Measurements from ENCODE around the gene CCDC187. TPM values are rescaled to one million over a fixed set of nuclear protein-coding genes. Genes with fewer than 3 reads are reported as not detected.

The CCDC187 gene
- polyA plus RNA-seq, 1 donor (not counting 4 experiments of a cell fraction or from before 2014, with no cell fraction given), result 0.03 TPM

DNA sequence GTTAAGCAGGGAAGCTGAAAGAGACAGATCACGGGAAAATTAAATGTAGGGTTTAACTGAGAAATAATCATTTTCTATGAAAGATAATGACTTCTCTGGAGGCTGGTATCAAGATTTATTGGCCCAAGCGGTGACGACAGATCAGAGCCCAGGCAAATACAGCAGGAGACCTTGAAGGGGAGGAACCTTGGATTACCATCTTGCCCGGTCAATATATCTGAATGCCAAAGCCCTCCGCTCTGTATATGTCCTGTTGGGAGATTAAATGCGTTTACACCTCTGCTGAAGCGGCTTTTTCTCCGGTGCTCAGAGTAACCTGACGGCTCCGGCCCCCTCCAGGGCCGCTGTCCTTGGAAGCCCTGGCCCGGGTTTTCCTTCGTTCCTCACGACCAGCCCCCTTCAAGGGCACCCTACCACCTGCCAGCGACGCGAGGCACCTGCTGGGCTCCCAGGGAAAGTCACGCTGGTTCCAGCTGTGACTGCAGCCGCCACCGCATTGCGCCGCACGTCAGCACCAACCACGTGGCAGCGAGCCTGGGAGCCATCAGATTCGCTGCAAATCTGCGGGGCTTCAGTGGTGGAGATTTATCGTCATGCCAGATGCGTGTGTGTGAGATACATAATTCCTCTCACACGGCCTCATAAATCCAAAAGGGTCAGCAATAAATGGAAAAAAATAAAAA, 53.9 kb downstream of the CCDC187 start:
- Histone ChIP-seq H3K9me1 (ENCODE audit: control insufficient read depth, extremely low read depth, insufficient read depth, low read length) (no peaks in the 10 kb centered on the region), H3K79me2 (ENCODE audit: control insufficient read depth, insufficient read depth, low read length) (peaks cover 1% of the 10 kb centered on the region), H3K4me2 (ENCODE audit: control insufficient read depth, extremely low read depth, insufficient read depth, low read depth, low read length) (no peak overlapping the region), H3K36me3 (ENCODE audit: control insufficient read depth in 2 of 2, extremely low read depth in 1 of 2, insufficient read depth in 2 of 2, low read length in 2 of 2) (no peaks in the 10 kb centered on the region), H3K4me1 (ENCODE audit: control insufficient read depth, extremely low read depth, insufficient read depth, low read length) (peaks cover 11% of the 10 kb centered on the region), H3K27ac (ENCODE audit: control insufficient read depth, insufficient read depth, low read length) (no peak overlapping the region), H3K9me3 (ENCODE audit: control insufficient read depth, low read depth, low read length) (no peaks in the 10 kb centered on the region), H2AFZ (ENCODE audit: control insufficient read depth, low read length) (no peak overlapping the region), H4K20me1 (ENCODE audit: control insufficient read depth, extremely low read depth, insufficient read depth, low read length) (peaks cover 3% of the 10 kb centered on the region), H3K27me3 (ENCODE audit: control insufficient read depth, extremely low read depth, insufficient read depth, low read length) (peaks cover 54% of the 10 kb centered on the region), H3K4me3 (ENCODE audit: control insufficient read depth in 2 of 3, extremely low read depth in 1 of 3, insufficient read depth in 2 of 3, low read depth in 1 of 3, low read length in 3 of 3) (no peak overlapping the region), H3K9ac (ENCODE audit: control insufficient read depth, extremely low read depth, insufficient read depth, low read length) (no peak overlapping the region)
- DNase-seq (ENCODE audit: low read depth, low spot score), result no peak
- dilution Hi-C loops (cut with MboI; ENCODE audit: extremely low pct_ligation_motif_present, low sequenced_read_pairs), result no loop called here
- no peak for TF ChIP-seq EZH2 (IDR thresholded peaks at IDR 0.05; ENCODE audit: low read length)
- TF ChIP-seq, protein P1, sequence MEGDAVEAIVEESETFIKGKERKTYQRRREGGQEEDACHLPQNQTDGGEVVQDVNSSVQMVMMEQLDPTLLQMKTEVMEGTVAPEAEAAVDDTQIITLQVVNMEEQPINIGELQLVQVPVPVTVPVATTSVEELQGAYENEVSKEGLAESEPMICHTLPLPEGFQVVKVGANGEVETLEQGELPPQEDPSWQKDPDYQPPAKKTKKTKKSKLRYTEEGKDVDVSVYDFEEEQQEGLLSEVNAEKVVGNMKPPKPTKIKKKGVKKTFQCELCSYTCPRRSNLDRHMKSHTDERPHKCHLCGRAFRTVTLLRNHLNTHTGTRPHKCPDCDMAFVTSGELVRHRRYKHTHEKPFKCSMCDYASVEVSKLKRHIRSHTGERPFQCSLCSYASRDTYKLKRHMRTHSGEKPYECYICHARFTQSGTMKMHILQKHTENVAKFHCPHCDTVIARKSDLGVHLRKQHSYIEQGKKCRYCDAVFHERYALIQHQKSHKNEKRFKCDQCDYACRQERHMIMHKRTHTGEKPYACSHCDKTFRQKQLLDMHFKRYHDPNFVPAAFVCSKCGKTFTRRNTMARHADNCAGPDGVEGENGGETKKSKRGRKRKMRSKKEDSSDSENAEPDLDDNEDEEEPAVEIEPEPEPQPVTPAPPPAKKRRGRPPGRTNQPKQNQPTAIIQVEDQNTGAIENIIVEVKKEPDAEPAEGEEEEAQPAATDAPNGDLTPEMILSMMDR (optimal IDR thresholded peaks at IDR 0.05 in 1 of 3, IDR thresholded peaks at IDR 0.05 in 1 of 3, conservative IDR thresholded peaks at IDR 0.05 in 1 of 3; ENCODE audit: extremely low read depth in 1 of 3, insufficient read depth in 2 of 3, low read length in 3 of 3), result no peak
- no peak for FAIRE-seq

DNA sequence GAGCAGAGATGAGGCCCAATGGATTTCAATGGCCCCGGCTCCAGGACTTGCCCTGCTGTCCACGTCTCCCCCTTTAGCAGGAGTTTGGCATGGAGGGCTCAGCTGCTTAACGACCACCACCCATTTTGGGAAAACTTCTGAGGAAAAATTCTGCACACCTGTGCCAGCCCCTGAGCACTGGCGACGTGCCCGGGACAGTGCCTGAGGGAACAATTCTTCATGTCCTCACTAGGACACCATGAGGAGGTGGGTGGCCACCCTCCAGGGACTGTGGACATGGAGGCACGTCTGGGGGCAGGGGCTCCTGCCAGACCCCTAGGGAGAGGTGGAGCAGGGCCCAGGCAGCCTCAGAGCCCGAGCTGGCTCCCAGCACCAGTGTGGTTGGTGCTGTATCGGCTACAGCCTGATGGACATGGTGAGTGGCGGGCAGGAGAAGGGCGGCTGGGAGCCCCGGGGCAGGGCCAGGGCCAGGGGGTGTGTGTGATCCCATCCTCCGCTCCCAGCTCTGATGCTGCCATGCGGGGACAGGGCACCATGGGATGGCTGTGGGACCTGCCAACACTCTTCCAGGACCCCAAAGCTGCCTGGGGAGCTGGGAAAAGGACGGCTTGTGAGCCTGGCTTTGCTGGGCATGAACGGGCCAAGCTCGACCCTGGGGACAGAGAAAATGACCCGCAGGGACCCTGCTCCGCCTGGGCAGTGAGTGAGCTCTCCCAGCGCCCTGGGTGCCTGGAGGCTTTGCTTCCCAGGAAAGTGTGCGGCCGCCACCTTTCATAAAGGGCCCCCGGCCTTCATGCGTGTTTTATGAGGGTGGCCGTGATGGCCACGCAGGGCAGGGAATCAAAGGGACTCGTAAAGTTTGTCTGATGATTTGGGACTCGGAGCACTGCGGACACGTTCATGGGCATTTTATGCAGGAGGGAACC, 54.7 kb downstream of the CCDC187 start:
- peaks cover 19% of the 10 kb centered on the region for H3K4me1 ChIP-seq (ENCODE audit: control insufficient read depth, extremely low read depth, insufficient read depth, low read length)
- no peak overlapping the region for H3K27ac ChIP-seq (ENCODE audit: control insufficient read depth, insufficient read depth, low read length)
- no peak overlapping the region for H3K4me2 ChIP-seq (ENCODE audit: control insufficient read depth, extremely low read depth, insufficient read depth, low read depth, low read length)
- H3K27me3 ChIP-seq (ENCODE audit: control insufficient read depth, extremely low read depth, insufficient read depth, low read length), result peaks cover 46% of the 10 kb centered on the region
- H4K20me1 ChIP-seq (ENCODE audit: control insufficient read depth, extremely low read depth, insufficient read depth, low read length), result peaks cover 3% of the 10 kb centered on the region
- no peak overlapping the region for H2AFZ ChIP-seq (ENCODE audit: control insufficient read depth, low read length)
- FAIRE-seq (no peak), DNase-seq (ENCODE audit: low read depth, low spot score) (no peak)
- no peak for TF ChIP-seq EZH2 (IDR thresholded peaks at IDR 0.05; ENCODE audit: low read length)
- TF ChIP-seq, protein P1 (optimal IDR thresholded peaks at IDR 0.05 in 1 of 3, IDR thresholded peaks at IDR 0.05 in 1 of 3, conservative IDR thresholded peaks at IDR 0.05 in 1 of 3; ENCODE audit: extremely low read depth in 1 of 3, insufficient read depth in 2 of 3, low read length in 3 of 3), result no peak
- peaks cover 8% of the 10 kb centered on the region for H3K79me2 ChIP-seq (ENCODE audit: control insufficient read depth, insufficient read depth, low read length)
- no peaks in the 10 kb centered on the region for H3K9me3 ChIP-seq (ENCODE audit: control insufficient read depth, low read depth, low read length)
- no peak overlapping the region for H3K9ac ChIP-seq (ENCODE audit: control insufficient read depth, extremely low read depth, insufficient read depth, low read length)
- H3K9me1 ChIP-seq (ENCODE audit: control insufficient read depth, extremely low read depth, insufficient read depth, low read length), result peaks cover 3% of the 10 kb centered on the region
- H3K36me3 ChIP-seq (ENCODE audit: control insufficient read depth in 2 of 2, extremely low read depth in 1 of 2, insufficient read depth in 2 of 2, low read length in 2 of 2), result no peaks in the 10 kb centered on the region
- H3K4me3 ChIP-seq (ENCODE audit: control insufficient read depth in 2 of 3, extremely low read depth in 1 of 3, insufficient read depth in 2 of 3, low read depth in 1 of 3, low read length in 3 of 3), result no peak overlapping the region
- dilution Hi-C loops (cut with MboI; ENCODE audit: extremely low pct_ligation_motif_present, low sequenced_read_pairs), result no loop called here
